Iris pigment epithelial cell (primary cell): ENCODE measurements around the gene CELA3B.
A peak's percentile ranks its signal among the peaks of the same experiment; 100 is the strongest.
"Not testable (repeated sequence)": the region's sequence is repeated elsewhere in the genome, so short reads cannot be mapped to it uniquely, and the experiment has no call there.

ENCODE experiments used
- DNase-seq: peaks from one replicate; pipeline ENCODE4 v3.0.0-alpha.2; 2011; ENCODE audit warnings: low read depth

CELA3B gene

DNA sequence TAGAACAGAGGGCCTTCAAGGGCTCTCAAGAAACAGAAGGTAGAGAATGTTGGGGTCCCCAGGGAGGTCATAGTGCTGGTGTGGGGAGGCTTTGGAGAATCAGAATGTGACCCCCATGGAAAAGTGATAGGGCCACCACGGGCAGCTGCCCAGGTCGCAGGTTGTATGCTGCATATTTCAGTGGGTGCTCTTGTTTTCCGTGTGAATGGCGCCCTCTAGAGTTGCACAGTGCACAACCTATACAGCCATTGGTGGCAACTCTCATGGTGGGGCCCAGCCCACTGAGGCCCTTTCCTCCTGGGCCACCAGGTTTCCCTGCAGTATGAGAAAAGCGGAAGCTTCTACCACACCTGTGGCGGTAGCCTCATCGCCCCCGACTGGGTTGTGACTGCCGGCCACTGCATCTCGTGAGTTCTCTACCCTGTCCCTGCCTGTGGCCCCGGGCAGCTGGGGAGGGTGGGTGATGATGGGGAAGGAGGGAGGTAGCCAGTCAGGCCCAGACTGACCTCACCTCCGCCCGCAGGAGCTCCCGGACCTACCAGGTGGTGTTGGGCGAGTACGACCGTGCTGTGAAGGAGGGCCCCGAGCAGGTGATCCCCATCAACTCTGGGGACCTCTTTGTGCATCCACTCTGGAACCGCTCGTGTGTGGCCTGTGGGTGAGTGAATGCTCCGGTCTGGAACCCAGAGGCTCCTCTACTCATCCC is 3.8 kb downstream of the CELA3B start:
- not testable (repeated sequence) for DNase-seq

DNA sequence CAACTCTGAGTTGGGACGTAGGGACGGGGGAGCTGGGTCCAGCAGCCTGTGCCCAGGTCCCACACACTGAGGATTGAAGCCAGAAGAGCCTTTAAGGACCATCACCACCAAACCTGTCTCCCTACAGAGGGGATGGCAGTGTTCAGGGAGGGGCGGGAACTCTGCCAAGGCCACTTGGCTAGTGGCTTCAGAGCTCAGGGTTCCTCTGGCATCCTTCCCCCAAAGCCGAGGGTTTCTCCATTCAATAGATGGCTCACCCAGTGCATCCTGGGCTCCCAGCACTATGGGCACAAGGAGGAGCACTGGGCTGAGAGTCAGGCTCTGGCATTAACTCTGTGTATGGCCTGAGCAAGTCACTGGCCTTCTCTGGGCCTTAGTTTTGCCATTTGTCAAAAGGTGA is 4.4 kb downstream of the CELA3B start:
- not testable (repeated sequence) for DNase-seq

- DNase-seq = not testable (repeated sequence)
Observed at GRCh38 chr1:21982122-21982521, 5.3 kb downstream of the CELA3B start.

GRCh38 chr1:21983539-21983938 is 6.7 kb downstream of the CELA3B start:
- DNase-seq = not testable (repeated sequence)

DNA sequence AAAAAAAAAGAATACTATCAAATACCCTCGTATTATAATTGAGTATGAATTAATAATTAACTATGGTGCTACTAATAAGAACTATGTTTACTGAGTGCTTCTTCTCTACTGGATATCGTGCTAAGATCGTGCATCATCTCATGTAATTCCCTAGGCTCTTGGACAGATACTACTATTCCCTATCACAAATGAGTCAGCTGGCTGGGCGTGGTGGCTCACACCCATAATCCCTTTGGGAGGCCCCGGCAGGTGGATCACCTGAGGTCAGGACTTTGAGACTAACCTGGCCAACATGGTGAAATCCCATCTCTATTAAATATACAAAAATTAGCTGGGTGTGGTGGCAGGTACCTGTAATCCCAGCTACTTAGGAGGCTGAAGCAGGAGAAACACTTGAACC is 9.1 kb downstream of the CELA3B start:
- DNase-seq = not testable (repeated sequence)

- DNase-seq = not testable (repeated sequence)
Observed at GRCh38 chr1:21986386-21986785, 9.6 kb downstream of the CELA3B start.

DNA sequence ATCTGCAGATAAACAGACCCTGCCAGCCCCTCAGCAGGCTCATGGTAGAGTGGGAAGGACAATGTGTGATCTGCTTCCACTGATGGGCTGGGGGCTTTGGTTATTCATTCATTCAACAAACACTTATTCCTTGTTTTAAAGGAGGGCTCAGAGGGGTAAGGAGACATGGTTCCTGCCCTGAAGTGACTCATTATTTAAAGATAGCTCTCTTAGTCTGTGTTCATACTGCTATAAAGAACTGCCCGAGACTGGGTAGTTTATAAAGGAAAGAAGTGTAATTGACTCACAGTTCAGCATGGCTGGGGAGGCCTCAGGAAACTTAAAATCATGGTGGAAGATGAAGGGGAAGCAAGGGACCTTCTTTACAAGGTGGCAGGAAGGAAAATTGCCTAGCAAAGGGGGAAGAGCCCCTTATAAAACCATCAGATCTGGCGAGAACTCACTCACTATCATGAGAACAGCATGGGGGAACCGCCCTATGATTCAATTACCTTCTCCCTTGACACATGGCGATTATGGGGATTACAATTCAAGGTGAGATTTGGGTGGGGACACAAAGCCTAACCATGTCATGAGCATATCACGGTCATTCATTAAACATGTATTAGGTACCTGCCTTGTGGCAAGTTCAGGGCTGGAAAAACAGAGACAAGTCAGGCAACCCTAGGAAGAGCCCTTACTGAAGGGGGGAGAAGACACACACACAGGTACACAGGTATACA is 13.0 kb downstream of the CELA3B start:
- not testable (repeated sequence) for DNase-seq

GRCh38 chr1:21992186-21992585 is 15.4 kb downstream of the CELA3B start:
- DNase-seq = not testable (repeated sequence)

DNA sequence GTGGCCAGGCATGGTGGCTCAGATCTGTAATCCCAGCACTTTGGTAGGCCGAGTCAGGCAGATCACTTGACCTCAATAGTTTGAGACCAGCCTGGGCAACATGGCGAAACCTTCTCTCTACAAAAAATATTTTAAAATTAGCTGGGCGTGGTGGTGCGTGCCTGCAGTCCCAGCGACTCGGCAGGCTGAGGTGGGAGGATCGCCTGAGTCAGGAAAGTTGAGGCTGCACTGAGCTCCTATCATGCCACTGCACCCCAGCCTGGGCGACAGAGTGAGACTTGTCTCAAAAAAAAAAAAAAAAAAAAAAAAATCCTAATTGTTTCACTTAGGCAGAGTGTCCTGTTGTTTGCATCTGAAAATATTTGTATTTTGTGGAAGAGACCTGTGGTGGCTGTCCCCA is 17.9 kb downstream of the CELA3B start:
- not testable (repeated sequence) for DNase-seq

DNA sequence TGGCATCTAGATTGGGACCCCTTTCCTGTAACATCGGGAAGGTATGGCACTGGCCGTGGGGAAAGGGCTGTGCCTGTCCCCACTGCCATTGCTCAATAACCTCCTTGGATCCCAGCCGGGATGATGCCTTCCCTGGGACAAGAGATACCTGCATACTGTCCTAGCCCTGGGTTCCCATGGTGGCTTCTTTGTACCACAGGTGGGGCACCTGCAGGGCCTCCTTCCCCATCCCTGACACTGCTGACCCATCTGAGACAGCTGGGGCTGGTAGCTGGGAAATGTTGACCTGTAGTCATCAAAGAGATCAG is 19.8 kb downstream of the CELA3B start:
- not testable (repeated sequence) for DNase-seq

DNA sequence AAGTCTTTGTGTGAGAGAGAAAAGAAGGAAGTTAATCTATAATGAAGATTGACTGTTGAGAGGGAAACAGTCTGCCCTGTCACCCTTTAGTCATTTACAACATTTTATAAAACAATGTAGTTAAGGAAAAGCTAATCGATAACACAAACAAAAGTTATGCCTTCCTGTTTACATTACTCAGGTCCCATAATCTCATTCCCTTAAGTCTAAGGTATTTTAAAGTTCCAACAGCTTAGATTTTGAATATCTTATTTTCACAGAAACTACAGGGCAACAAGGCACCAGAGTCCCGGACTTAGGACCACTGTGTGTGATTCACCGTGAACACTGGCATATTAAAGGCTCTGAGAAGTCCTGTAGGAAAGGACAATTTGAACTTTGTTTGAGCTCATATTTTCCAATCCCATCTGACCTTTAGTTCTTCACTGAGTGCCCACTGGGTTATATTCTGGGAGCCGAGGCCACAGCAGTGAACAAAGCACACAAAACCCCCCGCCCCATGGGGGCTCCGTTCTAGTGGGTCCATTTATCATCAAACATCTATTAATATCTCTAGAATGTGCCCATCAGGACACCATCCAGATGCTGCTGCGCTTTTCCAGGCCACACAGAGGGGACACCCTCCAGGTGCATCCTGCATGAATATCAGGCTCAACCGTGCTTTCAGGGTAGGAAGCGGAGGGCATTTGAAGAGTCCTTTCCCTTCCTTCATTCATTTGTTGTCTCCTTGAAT is 21.2 kb downstream of the CELA3B start:
- DNase-seq = not testable (repeated sequence)

GRCh38 chr1:21998624-21999294 is 21.9 kb downstream of the CELA3B start:
- not testable (repeated sequence) for DNase-seq

DNA sequence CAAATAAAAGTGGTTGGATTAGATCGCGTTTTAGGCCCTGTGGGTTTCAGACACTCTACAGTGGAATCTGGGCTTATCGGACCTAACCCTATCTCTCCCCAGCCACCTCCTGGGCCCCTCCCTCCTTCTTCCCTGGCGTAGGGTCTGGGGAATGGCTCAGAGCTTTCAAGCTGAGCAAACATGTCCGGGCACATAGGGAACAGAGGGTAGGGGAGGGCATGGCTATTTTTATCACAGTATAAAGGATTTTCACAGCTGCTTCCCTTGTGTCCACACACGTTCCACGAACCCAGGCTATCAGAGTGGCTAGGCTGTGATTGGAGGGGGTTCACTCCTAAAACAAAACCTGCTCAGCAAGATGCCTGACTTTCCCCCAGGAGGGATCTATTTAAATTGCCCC is 22.8 kb downstream of the CELA3B start:
- DNase-seq = not testable (repeated sequence)

GRCh38 chr1:22001409-22001808 is 24.6 kb downstream of the CELA3B start, which contains the start of gene CELA3A:
Gene CELA3A, plus strand, starts transcription at chr1:22001657. Its CDS starts 18 bp downstream, at chr1:22001675.
- DNase-seq = no peak

DNA sequence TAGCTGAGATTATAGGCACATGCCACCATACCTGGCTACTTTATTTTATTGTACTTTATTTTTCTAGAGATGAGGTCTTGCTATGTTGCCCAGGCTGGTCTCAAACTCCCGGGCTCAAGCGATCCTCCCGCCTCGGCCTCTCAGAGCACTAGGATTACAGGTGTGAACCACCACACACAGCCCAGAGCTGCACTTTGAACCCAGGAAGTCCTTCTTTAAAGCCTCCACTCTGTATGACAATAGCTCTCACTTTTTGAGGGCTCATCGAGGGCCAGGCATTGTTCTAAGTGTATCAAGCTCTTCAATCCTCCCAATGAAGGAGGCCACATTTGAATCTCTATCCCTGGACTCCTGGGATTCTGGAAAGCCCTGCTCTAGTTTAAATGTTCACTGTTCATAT is 25.6 kb downstream of the CELA3B start:
- not testable (repeated sequence) for DNase-seq

DNA sequence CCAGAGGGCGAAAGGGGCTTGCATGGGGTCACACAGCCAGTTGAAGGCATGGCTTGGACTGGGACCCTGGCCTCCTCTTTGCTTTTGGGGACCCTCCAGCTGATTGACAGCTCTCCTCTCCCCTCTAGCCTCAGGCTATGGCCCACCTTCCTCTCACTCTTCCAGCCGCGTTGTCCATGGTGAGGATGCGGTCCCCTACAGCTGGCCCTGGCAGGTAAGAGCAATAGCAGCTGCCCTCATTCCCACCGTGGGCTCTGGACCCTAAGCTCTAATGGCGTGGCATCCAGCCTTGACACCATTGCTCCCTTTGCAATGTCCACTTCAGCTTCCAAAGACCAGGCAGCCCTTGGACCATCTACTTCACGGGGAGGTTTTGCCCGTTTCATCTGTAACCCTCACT is 26.1 kb downstream of the CELA3B start:
- DNase-seq = not testable (repeated sequence)

DNA sequence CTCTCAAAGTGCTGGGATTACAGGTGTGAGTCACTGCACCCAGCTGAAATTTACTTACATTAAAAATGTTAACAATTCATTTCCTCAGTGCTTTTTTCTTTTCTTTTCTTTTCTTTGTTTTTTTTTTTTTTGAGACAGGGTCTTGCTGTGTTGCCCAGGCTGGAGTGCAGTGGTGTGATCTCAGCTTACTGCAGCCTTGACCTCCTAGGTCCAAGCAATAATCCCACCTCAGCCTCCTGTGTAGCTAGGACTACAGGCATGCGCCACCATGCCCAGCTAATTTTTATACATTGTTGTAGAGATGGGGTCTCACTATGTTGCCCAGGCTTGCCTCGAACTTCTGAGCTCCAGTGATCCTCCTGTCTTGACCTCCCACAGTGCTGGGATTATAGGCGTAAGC is 27.1 kb downstream of the CELA3B start:
- not testable (repeated sequence) for DNase-seq

GRCh38 chr1:22005261-22006149 is 28.7 kb downstream of the CELA3B start:
- DNase-seq = peak; percentile 42

DNA sequence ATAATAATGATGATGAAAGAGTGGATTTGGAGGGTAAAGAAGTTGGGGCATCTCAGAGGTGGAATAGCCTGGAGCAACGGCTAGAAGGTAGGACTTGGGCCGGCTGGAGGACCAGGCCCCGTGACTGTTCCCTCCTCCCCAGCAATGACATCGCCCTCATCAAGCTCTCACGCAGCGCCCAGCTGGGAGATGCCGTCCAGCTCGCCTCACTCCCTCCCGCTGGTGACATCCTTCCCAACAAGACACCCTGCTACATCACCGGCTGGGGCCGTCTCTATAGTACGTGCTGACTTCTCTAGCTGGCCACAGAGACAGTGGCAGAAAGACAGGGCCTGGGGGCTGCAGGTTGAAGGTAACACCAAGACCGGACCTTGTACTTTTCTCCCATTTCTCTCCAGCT is 29.9 kb downstream of the CELA3B start:
- DNase-seq = not testable (repeated sequence)

DNA sequence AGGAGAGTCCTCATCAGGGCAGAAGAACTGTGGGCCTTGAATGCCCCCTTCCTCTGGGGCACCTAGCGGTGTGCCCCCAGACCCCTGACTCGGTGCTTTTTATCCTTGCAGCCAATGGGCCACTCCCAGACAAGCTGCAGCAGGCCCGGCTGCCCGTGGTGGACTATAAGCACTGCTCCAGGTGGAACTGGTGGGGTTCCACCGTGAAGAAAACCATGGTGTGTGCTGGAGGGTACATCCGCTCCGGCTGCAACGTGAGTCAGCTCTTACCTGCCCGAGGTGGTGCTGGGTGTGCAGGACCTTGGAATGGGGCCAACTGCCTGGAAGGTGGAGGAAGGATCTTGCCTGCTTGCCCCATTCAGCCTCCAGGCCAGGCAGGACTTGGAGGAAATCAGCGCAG is 30.4 kb downstream of the CELA3B start:
- DNase-seq = not testable (repeated sequence)

GRCh38 chr1:22009566-22009965 is 32.7 kb downstream of the CELA3B start:
- DNase-seq = not testable (repeated sequence)
